K562 (cell line): Measurements from ENCODE around the gene NPEPL1. TPM values are rescaled to one million over a fixed set of nuclear protein-coding genes. Genes with fewer than 3 reads are reported as not detected.

Experiments
- ATAC-seq: fragments of 200-7000 bp; cut with Tn5 transposase; 3 replicates; pipeline ENCODE4 v1.9.1; 2020; ENCODE audit warnings: moderate library complexity
- BruUV-seq: library from RNA; stranded (reverse); fragments of 400-500 nt; replicated peaks from 2 replicates; lab custom pipeline; 2021; lab: Mats Ljungman, UMichigan
- CTCF ChIA-PET: fragments of 300-600 bp; formaldehyde crosslinking; extraction: SDS; loops from one replicate; lab custom pipeline; 2021; ENCODE audit warnings: low intra/inter-chr PET ratio; lab: Yijun Ruan, JAX
- POLR2A ChIA-PET: fragments of 300-600, 350-650 bp; sonication (Branson Sonifier 250); formaldehyde crosslinking; extraction: SDS; loops from one replicate; lab custom pipeline; 2021; ENCODE audit warnings: antibody characterized with exemption, inconsistent platforms; lab: Yijun Ruan, JAX
- DNase-seq, 4 experiments: peaks; one replicate each; pipeline versions ENCODE4 v3.0.0 to v3.0.0-alpha.2; 2011 to 2018; ENCODE audit warnings: low spot score in 3 of 4, mixed read lengths in 3 of 4; ENCODE audit errors: extremely low read depth in 1 of 4
- FAIRE-seq: peaks from 2 replicates; lab custom pipeline; 2011; peaks lifted over from hg19 to GRCh38; lab: Jason Lieb, UNC
- H2AFZ ChIP-seq: 2 replicates; pipeline ENCODE4 v1.6.0; 2011; ENCODE audit warnings: low read depth, low read length, control low read depth, inconsistent platforms
- H3K27ac ChIP-seq: fragments of 200-600 bp; 3 replicates; pipeline ENCODE4 v1.8.0; 2011; ENCODE audit warnings: low read depth, mild to moderate bottlenecking, control low read depth, inconsistent platforms, low read length, moderate library complexity, mixed read lengths; ENCODE audit errors: extremely low read depth
- H3K27me3 ChIP-seq, 2 experiments: fragments of 300-600 bp in 1 of 2; 2 replicates in 1 of 2; 3 replicates in 1 of 2; pipeline versions ENCODE4 v1.6.0 to v1.8.0; 2011; ENCODE audit warnings: inconsistent platforms in 2 of 2, low read length in 2 of 2, mild to moderate bottlenecking in 1 of 2, mixed read lengths in 1 of 2, moderate library complexity in 1 of 2; ENCODE audit not compliant: control insufficient read depth in 2 of 2, insufficient read depth in 2 of 2
- H3K36me3 ChIP-seq: fragments of 300-600 bp; 3 replicates; pipeline ENCODE4 v1.8.0; 2011; ENCODE audit warnings: mild to moderate bottlenecking, low read length, inconsistent platforms; ENCODE audit not compliant: control insufficient read depth, insufficient read depth
- H3K4me1 ChIP-seq, 2 experiments: fragments of 200-600 bp in 1 of 2; replicated peaks in 1 of 2; 2 replicates in 1 of 2; 3 replicates in 1 of 2; pipeline versions ENCODE4 v1.5.1 to v1.8.0; 2011; ENCODE audit warnings: inconsistent platforms in 2 of 2, low read length in 2 of 2, mild to moderate bottlenecking in 1 of 2, mixed read lengths in 1 of 2, moderate library complexity in 1 of 2; ENCODE audit not compliant: control insufficient read depth in 2 of 2, insufficient read depth in 2 of 2
- H3K4me2 ChIP-seq: 2 replicates; pipeline ENCODE4 v1.6.1; 2011; ENCODE audit warnings: low read length, control low read depth, inconsistent platforms, mixed read lengths; ENCODE audit not compliant: insufficient read depth
- H3K4me3 ChIP-seq: fragments of 200-600 bp; sonication (generic), shearing (Covaris generic); 2 replicates; pipeline ENCODE4 v1.5.1; 2016; ENCODE audit warnings: control low read depth, inconsistent platforms
- H3K79me2 ChIP-seq: fragments of 200-600 bp; 3 replicates; pipeline ENCODE4 v1.8.0; 2011; ENCODE audit warnings: low read length, inconsistent platforms; ENCODE audit not compliant: control insufficient read depth, insufficient read depth
- H3K9ac ChIP-seq, 2 experiments: 2 replicates each; pipeline versions ENCODE4 v1.6.0 to v1.6.1; 2011; ENCODE audit warnings: low read depth in 2 of 2, low read length in 2 of 2, control low read depth in 1 of 2, inconsistent platforms in 1 of 2, mild to moderate bottlenecking in 1 of 2, mixed read lengths in 1 of 2; ENCODE audit not compliant: insufficient read depth in 1 of 2
- H3K9me1 ChIP-seq: one replicate; pipeline ENCODE4 v1.6.0; 2011; ENCODE audit warnings: inconsistent platforms, mild to moderate bottlenecking, low read length, moderate library complexity; ENCODE audit not compliant: control insufficient read depth, insufficient read depth
- H3K9me3 ChIP-seq: replicated peaks from 2 replicates; pipeline ENCODE4 v1.5.1; 2011; ENCODE audit warnings: low read depth, low read length, inconsistent platforms; ENCODE audit not compliant: control insufficient read depth, insufficient read depth
- H4K20me1 ChIP-seq: replicated peaks from 2 replicates; pipeline ENCODE4 v1.6.1; 2011; ENCODE audit warnings: low read length, inconsistent platforms, mixed read lengths; ENCODE audit not compliant: control insufficient read depth, insufficient read depth
- BCLAF1 ChIP-seq, 2 experiments: fragments of 450-650 bp in 1 of 2; IDR thresholded peaks; 2 replicates each; pipeline ENCODE4 v1.6.1; 2011 to 2017; ENCODE audit warnings: low read depth in 2 of 2, antibody characterized with exemption in 1 of 2, borderline replicate concordance in 1 of 2, low read length in 1 of 2, mild to moderate bottlenecking in 1 of 2, mixed read lengths in 1 of 2; ENCODE audit not compliant: control insufficient read depth in 1 of 2
- ETV6 ChIP-seq, 3 experiments: fragments of 150-350 bp in 1 of 3; sonication (generic) in 1 of 3; formaldehyde crosslinking in 1 of 3; IDR thresholded peaks; 2 replicates each; pipeline versions ENCODE4 v1.6.1 to v1.8.0; 2014 to 2022; ENCODE audit warnings: borderline replicate concordance in 2 of 3, low read depth in 2 of 3, antibody characterized with exemption in 1 of 3, low read length in 1 of 3, mild to moderate bottlenecking in 1 of 3, missing genetic modification reagents in 1 of 3
- HDAC2 ChIP-seq: fragments of 450-650 bp; IDR thresholded peaks from 2 replicates; pipeline ENCODE4 v1.6.1; 2016; ENCODE audit warnings: mild to moderate bottlenecking
- PCBP2 ChIP-seq: fragments of 200-400 bp; formaldehyde crosslinking; IDR thresholded peaks from 2 replicates; pipeline ENCODE4 v1.6.1; 2018; ENCODE audit warnings: low read length, low read depth, mild to moderate bottlenecking, moderate library complexity; ENCODE audit not compliant: poor library complexity, severe bottlenecking
- RAD51 ChIP-seq: fragments of 450-650 bp; IDR thresholded peaks from 2 replicates; pipeline ENCODE4 v1.7.1; 2016; ENCODE audit warnings: low read depth, mild to moderate bottlenecking, borderline replicate concordance
- ZNF197 ChIP-seq: fragments of 200-800 bp; sonication (Bioruptor generic); IDR thresholded peaks from 2 replicates; pipeline ENCODE4 v1.6.1; 2016; ENCODE audit warnings: low read depth, missing genetic modification characterization, missing compliant biosample characterization
- ZNF280A ChIP-seq: fragments of 450-650 bp; IDR thresholded peaks from 2 replicates; pipeline ENCODE4 v1.6.1; 2018; ENCODE audit warnings: mild to moderate bottlenecking, low read depth; ENCODE audit not compliant: partially characterized antibody
- ZNF511 ChIP-seq: sonication (generic); formaldehyde crosslinking; IDR thresholded peaks from 2 replicates; pipeline ENCODE4 v1.8.0; 2022; ENCODE audit warnings: mild to moderate bottlenecking, missing genetic modification reagents
- whole genome bisulfite sequencing: fragments of 100-300 bp; shearing (Covaris generic); methylation state at CpG from one replicate; pipeline ENCODE4 v1.1.6; 2016; ENCODE audit warnings: low coverage, mixed read lengths; ENCODE audit not compliant: insufficient coverage; ENCODE audit errors: missing lambda C conversion rate; 5-methylcytosine and 5-hydroxymethylcytosine counted together
- in situ Hi-C: fragments of 300-500 bp; cut with MboI; formaldehyde crosslinking; loops from 4 replicates; pipeline ENCODE4 v1.15.0; 2018; ENCODE audit warnings: inconsistent platforms, mixed read lengths
- intact Hi-C: fragments of 100-400 bp; cut with micrococcal nuclease; formaldehyde crosslinking; loops from 2 replicates; pipeline ENCODE4 v1.14.2; 2022
- polyA plus RNA-seq, 8 experiments: library from polyadenylated mRNA; depleted of rRNA in 4 of 8; stranded (reverse) in 5 of 8; unstranded in 3 of 8; fragments of >200 nt; fragmentation: Nextera tagmentation in 2 of 8; fragmentation: Illumina TruSeq in 1 of 8; extraction: Ambion mirVana in 2 of 8; extraction: Trizol in 1 of 8; gene quantifications; 2 replicates each; pipeline versions ENCODE4 v1.2.1 to v1.2.3, GENCODE V29; 2011 to 2014; ENCODE audit warnings: inconsistent platforms in 1 of 8, missing spikeins in 1 of 8
- total RNA-seq, 7 experiments: library from RNA; depleted of rRNA in 6 of 7; stranded (reverse); fragments of >200 nt in 6 of 7; fragmentation: Illumina TruSeq in 2 of 7; extraction: Trizol in 2 of 7; gene quantifications; 2 replicates each; pipeline versions ENCODE4 v1.2.1 to v1.2.3, GENCODE V29; 2011 to 2021; ENCODE audit warnings: low replicate concordance in 1 of 7

NPEPL1 gene
- total and polyA plus RNA-seq, 9 of the 15 experiments (the other 6 are each of a cell fraction or from before 2014, with no cell fraction given) = 0.04 to 5.6 (median 0.94) TPM

- H3K36me3 ChIP-seq = peaks cover 83% of the 10 kb centered on the region
- no peaks in the 10 kb centered on the region for H3K9me1 ChIP-seq
- in situ Hi-C loops = no loop called here
- DNase-seq = no peak
- no TSS peak for BruUV-seq
- no peak overlapping the region for H3K4me3 ChIP-seq
- no peak overlapping the region for H2AFZ ChIP-seq
- no peak overlapping the region for H3K9ac ChIP-seq
- no peak for FAIRE-seq
- WGBS = 87% methylated on average over 9 of the region's 9 CpGs
- no peaks in the 10 kb centered on the region for H4K20me1 ChIP-seq
- H3K9me3 ChIP-seq = no peaks in the 10 kb centered on the region
- H3K27ac ChIP-seq = no peak overlapping the region
- ATAC-seq = no peak
- no peaks in the 10 kb centered on the region for H3K4me1 ChIP-seq
- intact Hi-C loops = no loop called here
- POLR2A ChIA-PET = no interaction called here
- no peaks in the 10 kb centered on the region for H3K79me2 ChIP-seq
- TF ChIP-seq ZNF511 = no peak
- TF ChIP-seq PCBP2 = no peak
- TF ChIP-seq HDAC2 = no peak
- TF ChIP-seq RAD51 = no peak
- TF ChIP-seq BCLAF1 (IDR thresholded peaks at IDR 0.05; ENCODE audit: borderline replicate concordance in 1 of 2, control insufficient read depth in 1 of 2, low read depth in 2 of 2, low read length in 1 of 2) = no peak
- TF ChIP-seq ZNF280A = no peak
- no peak for TF ChIP-seq ETV6 (IDR thresholded peaks at IDR 0.05; ENCODE audit: borderline replicate concordance in 1 of 2, low read depth in 2 of 2, low read length in 1 of 2)
- no peak for TF ChIP-seq ETV6 (CRISPR knock-in tag; IDR thresholded peaks at IDR 0.05; ENCODE audit: borderline replicate concordance)
- no peak for TF ChIP-seq ZNF197
- H3K27me3 ChIP-seq = no peaks in the 10 kb centered on the region
- CTCF ChIA-PET = no interaction called here
- no peak overlapping the region for H3K4me2 ChIP-seq
Observed at GRCh38 chr20:58673119-58673518, 19.5 kb upstream of the NPEPL1 start.
